KMS-11 (cell line): ENCODE measurements around the gene KLF16.

Experiments used
- H2AFZ ChIP-seq: fragments of 200-600 bp; sonication (generic); 2 replicates; pipeline ENCODE4 v1.6.1; 2016; ENCODE audit warnings: antibody characterized with exemption, mixed run types, low read depth
- H3K27ac ChIP-seq: fragments of 200-600 bp; sonication (generic); 2 replicates; pipeline ENCODE4 v1.6.1; 2016; ENCODE audit warnings: mild to moderate bottlenecking, mixed run types
- H3K27me3 ChIP-seq: fragments of 200-600 bp; sonication (generic); 2 replicates; pipeline ENCODE4 v1.6.1; 2017; ENCODE audit warnings: mild to moderate bottlenecking, low read depth, mixed run types, moderate library complexity; ENCODE audit not compliant: insufficient read depth
- H3K36me3 ChIP-seq: fragments of 200-600 bp; sonication (generic); 2 replicates; pipeline ENCODE4 v1.6.1; 2017; ENCODE audit warnings: mild to moderate bottlenecking, mixed run types; ENCODE audit not compliant: insufficient read depth
- H3K4me1 ChIP-seq: fragments of 200-600 bp; sonication (generic); 2 replicates; pipeline ENCODE4 v1.6.1; 2016; ENCODE audit warnings: mild to moderate bottlenecking, low read depth, mixed run types; ENCODE audit not compliant: poor library complexity, severe bottlenecking
- H3K4me2 ChIP-seq: fragments of 200-600 bp; sonication (generic); 2 replicates; pipeline ENCODE4 v1.7.0; 2016; ENCODE audit warnings: mild to moderate bottlenecking, mixed run types
- H3K4me3 ChIP-seq: fragments of 200-600 bp; sonication (generic); IDR thresholded peaks from 2 replicates; pipeline ENCODE4 v1.6.1; 2017; ENCODE audit warnings: low read depth, low read length, mixed read lengths; ENCODE audit not compliant: insufficient read depth
- H3K79me2 ChIP-seq: fragments of 200-600 bp; sonication (generic); 2 replicates; pipeline ENCODE4 v1.6.1; 2016; ENCODE audit warnings: low read depth, mixed run types; ENCODE audit not compliant: insufficient read depth
- H3K9ac ChIP-seq: fragments of 200-600 bp; sonication (generic); 2 replicates; pipeline ENCODE4 v1.6.1; 2016; ENCODE audit warnings: mild to moderate bottlenecking, mixed run types
- H4K20me1 ChIP-seq: fragments of 200-600 bp; sonication (generic); 2 replicates; pipeline ENCODE4 v1.6.1; 2016; ENCODE audit warnings: mild to moderate bottlenecking, mixed run types; ENCODE audit not compliant: insufficient read depth
- CTCF ChIP-seq: fragments of 200-600 bp; sonication (generic); conservative IDR thresholded peaks from 2 replicates; pipeline ENCODE4 v1.6.1; 2017; ENCODE audit warnings: low read depth, mild to moderate bottlenecking, antibody characterized with exemption, low read length, moderate library complexity, mixed read lengths

The KLF16 gene

GRCh38 chr19:1902923-1903322 lies 39.5 kb upstream of the KLF16 start:
- H3K36me3 ChIP-seq: no peaks in the 10 kb centered on the region
- no peak for TF ChIP-seq CTCF
- no peak overlapping the region for H3K9ac ChIP-seq
- H2AFZ ChIP-seq: no peak overlapping the region
- H3K27me3 ChIP-seq: no peaks in the 10 kb centered on the region
- H3K4me2 ChIP-seq: no peak overlapping the region
- no peak overlapping the region for H3K27ac ChIP-seq
- peaks cover 18% of the 10 kb centered on the region; the same call in 1 of the 2 replicates for H3K79me2 ChIP-seq
- no peaks in the 10 kb centered on the region for H4K20me1 ChIP-seq
- no peak overlapping the region for H3K4me3 ChIP-seq
- H3K4me1 ChIP-seq: peaks cover 27% of the 10 kb centered on the region

DNA sequence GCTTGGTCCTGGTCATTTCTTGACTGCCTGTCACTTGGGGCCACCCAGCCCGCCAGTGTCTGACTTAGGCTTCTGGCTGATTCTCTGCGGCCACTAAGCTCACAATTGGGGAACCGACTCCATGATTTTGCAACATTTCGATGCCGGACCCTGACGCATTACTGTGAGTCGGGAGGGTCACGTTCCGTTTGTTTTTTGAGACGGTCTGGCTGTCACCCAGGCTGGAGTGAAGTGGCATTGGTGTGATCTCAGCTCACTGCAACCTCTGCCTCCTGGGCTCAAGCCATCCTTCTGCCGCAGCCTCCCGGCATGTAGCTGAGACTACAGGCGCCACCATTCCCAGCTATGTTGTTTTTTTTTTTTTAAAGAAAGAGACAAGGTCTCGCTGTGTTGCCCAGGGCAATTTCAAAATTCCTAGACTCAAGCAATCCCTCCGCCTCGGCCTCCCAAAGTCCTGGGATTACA lies 38.6 kb upstream of the KLF16 start:
- Histone ChIP-seq H3K9ac (no peak overlapping the region), H3K27ac (no peak overlapping the region), H2AFZ (no peak overlapping the region), H3K4me2 (no peak overlapping the region), H3K79me2 (peaks cover 8% of the 10 kb centered on the region; the same call in 1 of the 2 replicates), H3K4me1 (peaks cover 33% of the 10 kb centered on the region), H3K27me3 (no peaks in the 10 kb centered on the region), H3K36me3 (no peaks in the 10 kb centered on the region), H4K20me1 (no peaks in the 10 kb centered on the region), H3K4me3 (no peak overlapping the region)
- no peak for TF ChIP-seq CTCF

DNA sequence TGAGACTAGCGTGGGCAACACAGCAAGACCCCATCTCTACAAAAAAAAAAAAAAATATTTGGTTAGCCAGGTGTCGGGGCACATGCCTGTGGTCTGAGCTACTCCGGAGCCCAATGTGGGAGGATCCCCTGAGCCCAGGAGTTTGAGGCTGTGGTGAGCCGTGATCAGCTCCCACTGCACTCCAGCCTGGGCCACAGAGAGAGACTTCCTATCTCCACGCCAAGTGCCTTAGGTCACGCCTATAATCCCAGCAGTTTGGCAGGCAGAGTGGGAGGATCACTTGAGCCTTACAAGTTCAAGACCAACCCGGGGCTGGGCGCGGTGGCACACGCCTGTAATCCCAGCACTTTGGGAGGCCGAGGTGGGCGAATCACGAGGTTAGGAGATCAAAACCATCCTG lies 33.1 kb upstream of the KLF16 start:
- Histone ChIP-seq H4K20me1 (no peaks in the 10 kb centered on the region), H3K27ac (no peak overlapping the region), H3K4me3 (no peak overlapping the region), H3K4me2 (no peak overlapping the region), H3K9ac (no peak overlapping the region), H3K27me3 (no peaks in the 10 kb centered on the region), H3K79me2 (no peaks in the 10 kb centered on the region), H2AFZ (no peak overlapping the region), H3K36me3 (no peaks in the 10 kb centered on the region), H3K4me1 (peaks cover 10% of the 10 kb centered on the region)
- no peak for TF ChIP-seq CTCF

GRCh38 chr19:1893791-1894190 lies 30.4 kb upstream of the KLF16 start:
- no peaks in the 10 kb centered on the region for H4K20me1 ChIP-seq
- H3K27me3 ChIP-seq: no peaks in the 10 kb centered on the region
- H3K27ac ChIP-seq: no peak overlapping the region
- H3K4me3 ChIP-seq: no peak overlapping the region
- H3K4me1 ChIP-seq: peaks cover 10% of the 10 kb centered on the region
- H2AFZ ChIP-seq: no peak overlapping the region
- no peaks in the 10 kb centered on the region for H3K36me3 ChIP-seq
- no peak overlapping the region for H3K9ac ChIP-seq
- no peaks in the 10 kb centered on the region for H3K79me2 ChIP-seq
- H3K4me2 ChIP-seq: no peak overlapping the region
- no peak for TF ChIP-seq CTCF

GRCh38 chr19:1889907-1890306 lies 26.5 kb upstream of the KLF16 start:
- H3K79me2 ChIP-seq: no peaks in the 10 kb centered on the region
- H3K9ac ChIP-seq: no peak overlapping the region
- H4K20me1 ChIP-seq: no peaks in the 10 kb centered on the region
- no peak overlapping the region for H2AFZ ChIP-seq
- H3K27me3 ChIP-seq: no peaks in the 10 kb centered on the region
- peaks cover 5% of the 10 kb centered on the region for H3K4me1 ChIP-seq
- H3K4me2 ChIP-seq: no peak overlapping the region
- no peak for TF ChIP-seq CTCF
- H3K27ac ChIP-seq: no peak overlapping the region
- no peak overlapping the region for H3K4me3 ChIP-seq
- H3K36me3 ChIP-seq: no peaks in the 10 kb centered on the region
